GM13976 (cell line): ENCODE measurements around the gene ENOX1.

ENCODE experiments used
- DNase-seq: peaks from one replicate; pipeline ENCODE4 v3.0.0; 2012; ENCODE audit warnings: low spot score
- CTCF ChIP-seq: IDR thresholded peaks from 2 replicates; pipeline ENCODE4 v1.5.1; 2012; ENCODE audit warnings: borderline replicate concordance, mild to moderate bottlenecking; ENCODE audit not compliant: insufficient read depth; ENCODE audit errors: extremely low read depth, missing control alignments, control extremely low read depth
- in situ Hi-C: fragments of 300-500 bp; cut with MboI; formaldehyde crosslinking; loops from one replicate; pipeline ENCODE4 v1.12.0; 2022; ENCODE audit warnings: low sequenced_read_pairs, mixed read lengths, inconsistent platforms; ENCODE audit not compliant: unreplicated experiment

The ENOX1 gene

DNA sequence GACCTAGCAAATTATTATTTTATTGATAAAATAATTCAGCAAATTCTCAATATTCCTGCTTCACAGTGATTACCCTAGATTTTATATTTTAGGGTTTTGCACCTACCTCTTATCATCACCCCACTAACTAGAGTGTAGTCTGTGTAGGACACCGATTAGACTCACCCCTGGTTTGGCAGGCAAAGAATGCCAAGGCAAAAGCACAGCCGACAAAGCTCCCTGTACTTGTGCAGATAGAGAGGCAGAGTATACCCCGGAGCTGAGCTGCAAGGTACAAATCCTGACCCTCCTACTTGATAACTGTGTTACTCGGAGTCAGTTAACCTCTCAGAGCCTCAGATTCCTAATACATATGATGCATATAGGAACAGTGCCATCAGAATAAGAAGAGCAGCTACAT, 225.7 kb downstream of the ENOX1 start:
- DNase-seq, result no peak
- TF ChIP-seq CTCF, result no peak
- in situ Hi-C loops, result no loop called here

- in situ Hi-C loops, result no loop called here
These were observed 227.8 kb downstream of the ENOX1 start for GRCh38 chr13:43558939-43559338.

GRCh38 chr13:43558326-43558725, 228.4 kb downstream of the ENOX1 start:
- in situ Hi-C loops, result no loop called here
- TF ChIP-seq CTCF, result no peak
- DNase-seq, result no peak

More at GRCh38 chr13:43558939-43559338, 227.8 kb downstream of the ENOX1 start:
- DNase-seq, result no peak
- no peak for TF ChIP-seq CTCF

DNA sequence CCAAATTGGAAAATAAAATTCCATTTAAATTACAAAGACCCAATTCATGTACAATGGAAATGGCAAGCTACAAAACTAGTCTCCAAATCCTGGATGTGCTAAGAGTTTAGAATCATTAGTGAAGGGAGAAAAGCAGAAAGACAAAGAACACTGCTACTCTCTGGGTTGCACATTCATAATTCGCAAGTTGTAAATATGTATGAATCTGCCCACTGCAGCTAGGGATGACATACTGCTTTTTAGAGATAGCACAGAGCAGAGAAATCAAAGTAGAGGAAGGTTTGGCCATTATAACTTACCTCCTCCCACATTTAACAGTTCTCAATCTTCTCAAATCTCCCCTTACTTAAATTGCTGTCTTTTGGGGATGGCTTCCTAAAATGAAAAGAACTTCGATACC, 231.1 kb downstream of the ENOX1 start:
- in situ Hi-C loops, result no loop called here
- DNase-seq, result no peak
- TF ChIP-seq CTCF, result no peak

GRCh38 chr13:43551897-43552456, 234.8 kb downstream of the ENOX1 start:
- no peak for TF ChIP-seq CTCF
- DNase-seq, result no peak
- in situ Hi-C loops, result no loop called here

DNA sequence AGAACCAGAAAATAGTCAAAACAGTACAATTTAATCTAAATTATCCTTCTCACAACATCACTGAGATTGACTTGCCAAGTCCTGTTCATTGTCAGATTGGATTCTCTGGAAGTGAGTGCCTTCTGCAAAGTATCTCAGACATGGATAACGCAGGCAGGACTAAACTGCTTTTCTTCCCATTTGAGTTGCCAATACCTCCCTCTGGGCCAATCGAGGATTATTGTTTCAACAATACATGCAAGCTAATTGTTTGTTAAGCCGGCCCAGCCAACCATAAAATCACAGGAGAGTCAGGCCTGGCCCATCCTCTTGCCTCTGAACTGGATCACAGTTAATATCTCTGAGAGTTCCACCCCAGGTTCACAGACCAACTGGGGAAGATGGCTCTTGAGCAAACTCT, 240.0 kb downstream of the ENOX1 start:
- no peak for TF ChIP-seq CTCF
- no peak for DNase-seq
- in situ Hi-C loops, result no loop called here

GRCh38 chr13:43546251-43546650, 240.5 kb downstream of the ENOX1 start:
- no peak for TF ChIP-seq CTCF
- in situ Hi-C loops, result no loop called here
- DNase-seq, result no peak
